Activated naive CD8-positive, alpha-beta T cell (primary cell): ENCODE data around the gene CNTFR.
"Not testable (repeated sequence)": the region's sequence is repeated elsewhere in the genome, so short reads cannot be mapped to it uniquely, and the experiment has no call there.

Experiments used
- H3K27ac Mint-ChIP-seq: one replicate; pipeline ENCODE4 v1.8.0; 2021; ENCODE audit warnings: mixed read lengths
- H3K27me3 Mint-ChIP-seq: one replicate; pipeline ENCODE4 v1.8.0; 2021; ENCODE audit warnings: mixed read lengths
- H3K36me3 Mint-ChIP-seq: one replicate; pipeline ENCODE4 v1.8.0; 2021; ENCODE audit warnings: mixed read lengths
- H3K4me1 Mint-ChIP-seq: one replicate; pipeline ENCODE4 v1.8.0; 2021; ENCODE audit warnings: low read depth, mixed read lengths
- H3K4me3 Mint-ChIP-seq: one replicate; pipeline ENCODE4 v1.8.0; 2021; ENCODE audit warnings: mild to moderate bottlenecking, mixed read lengths
- H3K9me3 Mint-ChIP-seq: one replicate; pipeline ENCODE4 v1.8.0; 2021; ENCODE audit warnings: low read depth, mixed read lengths

CNTFR gene

GRCh38 chr9:34589636-34590380, at the start of gene CNTFR:
Gene CNTFR (minus strand): TSS chr9:34589724. CDS start chr9:34568981, 20,743 bp downstream.
- peak within 1 kb of the TSS; percentile 28 for H3K27ac Mint-ChIP-seq
- peaks cover 46% of the 10 kb centered on the region for H3K27me3 Mint-ChIP-seq
- peaks cover 33% of the 10 kb centered on the region for H3K4me1 Mint-ChIP-seq
- H3K4me3 Mint-ChIP-seq: peak within 1 kb of the TSS; percentile 83
- H3K9me3 Mint-ChIP-seq: no peaks in the 10 kb centered on the region
- H3K36me3 Mint-ChIP-seq: no peaks in the 10 kb centered on the region

GRCh38 chr9:34639322-34639721, 49.8 kb upstream of the CNTFR start:
- not testable (repeated sequence) for H3K27ac Mint-ChIP-seq, H3K36me3 Mint-ChIP-seq, H3K27me3 Mint-ChIP-seq, H3K9me3 Mint-ChIP-seq, H3K4me3 Mint-ChIP-seq
- peaks cover 28% of the 10 kb centered on the region for H3K4me1 Mint-ChIP-seq

GRCh38 chr9:34638138-34638445, 48.6 kb upstream of the CNTFR start:
- peaks cover 6% of the 10 kb centered on the region for H3K36me3 Mint-ChIP-seq
- peak overlapping the region; percentile 96 for H3K4me3 Mint-ChIP-seq
- peak overlapping the region; percentile 83 for H3K27ac Mint-ChIP-seq
- peaks cover 36% of the 10 kb centered on the region for H3K4me1 Mint-ChIP-seq
- H3K27me3 Mint-ChIP-seq: no peaks in the 10 kb centered on the region
- H3K9me3 Mint-ChIP-seq: no peaks in the 10 kb centered on the region

GRCh38 chr9:34637356-34638137, 48.0 kb upstream of the CNTFR start, which contains the start of gene SIGMAR1:
Gene SIGMAR1 (minus strand): TSS chr9:34637787. CDS start chr9:34637697, 90 bp downstream.
- H3K27me3 Mint-ChIP-seq: no peaks in the 10 kb centered on the region
- peaks cover 6% of the 10 kb centered on the region for H3K36me3 Mint-ChIP-seq
- no peaks in the 10 kb centered on the region for H3K9me3 Mint-ChIP-seq
- peak within 1 kb of the TSS; percentile 95 for H3K27ac Mint-ChIP-seq
- H3K4me1 Mint-ChIP-seq: peaks cover 39% of the 10 kb centered on the region
- peak within 1 kb of the TSS; percentile 96 for H3K4me3 Mint-ChIP-seq

- H3K9me3 Mint-ChIP-seq: no peaks in the 10 kb centered on the region
Measured at GRCh38 chr9:34636791-34637355, 47.3 kb upstream of the CNTFR start.

GRCh38 chr9:34635556-34635955, 46.0 kb upstream of the CNTFR start:
- H3K27me3 Mint-ChIP-seq: no peaks in the 10 kb centered on the region
- H3K27ac Mint-ChIP-seq: no peak overlapping the region
- H3K36me3 Mint-ChIP-seq: peaks cover 6% of the 10 kb centered on the region
- H3K4me3 Mint-ChIP-seq: peak overlapping the region; percentile 96
- H3K9me3 Mint-ChIP-seq: no peaks in the 10 kb centered on the region
- peaks cover 41% of the 10 kb centered on the region for H3K4me1 Mint-ChIP-seq

More at GRCh38 chr9:34636791-34637355, 47.3 kb upstream of the CNTFR start:
- Mint-ChIP-seq H3K4me1 (peaks cover 41% of the 10 kb centered on the region), H3K36me3 (peaks cover 6% of the 10 kb centered on the region), H3K27me3 (no peaks in the 10 kb centered on the region), H3K27ac (peak overlapping the region; percentile 95), H3K4me3 (peak overlapping the region; percentile 96)

- Mint-ChIP-seq H3K27ac (peak overlapping the region; percentile 61), H3K27me3 (peaks cover 2% of the 10 kb centered on the region), H3K36me3 (peaks cover 6% of the 10 kb centered on the region), H3K9me3 (no peaks in the 10 kb centered on the region), H3K4me3 (peak overlapping the region; percentile 44), H3K4me1 (peaks cover 42% of the 10 kb centered on the region)
Measured at GRCh38 chr9:34634551-34635248, 45.2 kb upstream of the CNTFR start.

- Mint-ChIP-seq H3K36me3 (peaks cover 6% of the 10 kb centered on the region), H3K4me1 (peaks cover 48% of the 10 kb centered on the region), H3K27ac (no peak overlapping the region), H3K4me3 (peak overlapping the region; percentile 30), H3K27me3 (peaks cover 5% of the 10 kb centered on the region), H3K9me3 (no peaks in the 10 kb centered on the region)
Measured at GRCh38 chr9:34633851-34634550, 44.5 kb upstream of the CNTFR start.

GRCh38 chr9:34633166-34633565, 43.6 kb upstream of the CNTFR start:
- no peaks in the 10 kb centered on the region for H3K9me3 Mint-ChIP-seq
- no peak overlapping the region for H3K27ac Mint-ChIP-seq
- H3K27me3 Mint-ChIP-seq: peaks cover 9% of the 10 kb centered on the region
- peaks cover 44% of the 10 kb centered on the region for H3K4me1 Mint-ChIP-seq
- H3K4me3 Mint-ChIP-seq: no peak overlapping the region
- H3K36me3 Mint-ChIP-seq: peaks cover 6% of the 10 kb centered on the region

GRCh38 chr9:34630402-34631154, 41.1 kb upstream of the CNTFR start:
- peaks cover 33% of the 10 kb centered on the region for H3K4me1 Mint-ChIP-seq
- H3K27ac Mint-ChIP-seq: no peak overlapping the region
- H3K36me3 Mint-ChIP-seq: no peaks in the 10 kb centered on the region
- peaks cover 25% of the 10 kb centered on the region for H3K27me3 Mint-ChIP-seq
- H3K4me3 Mint-ChIP-seq: peak overlapping the region; percentile 86
- no peaks in the 10 kb centered on the region for H3K9me3 Mint-ChIP-seq

GRCh38 chr9:34629491-34629808, 39.9 kb upstream of the CNTFR start:
- Mint-ChIP-seq H3K27ac (no peak overlapping the region), H3K4me1 (peaks cover 26% of the 10 kb centered on the region), H3K36me3 (no peaks in the 10 kb centered on the region), H3K9me3 (no peaks in the 10 kb centered on the region), H3K27me3 (peaks cover 27% of the 10 kb centered on the region), H3K4me3 (peak overlapping the region; percentile 86)

GRCh38 chr9:34628656-34629490, 39.3 kb upstream of the CNTFR start, which contains the start of gene ARID3C:
Gene ARID3C (minus strand): TSS chr9:34629066. CDS start chr9:34628014, 1,052 bp downstream.
- peaks cover 28% of the 10 kb centered on the region for H3K27me3 Mint-ChIP-seq
- no peaks in the 10 kb centered on the region for H3K36me3 Mint-ChIP-seq
- H3K4me3 Mint-ChIP-seq: peak within 1 kb of the TSS; percentile 86
- H3K4me1 Mint-ChIP-seq: peaks cover 23% of the 10 kb centered on the region
- no peak within 1 kb of the TSS for H3K27ac Mint-ChIP-seq
- H3K9me3 Mint-ChIP-seq: no peaks in the 10 kb centered on the region
